Activated CD4-positive, alpha-beta T cell treated with anti-CD3 and anti-CD28 coated beads, Interleukin-2, Interleukin-4, amounts not matched to agents 100 ng/mL and 50 ng/mL, durations not matched to agents 16 hours and 8 hours (primary cell): ENCODE data around the gene CLEC4M.
"Not testable (repeated sequence)": the region's sequence is repeated elsewhere in the genome, so short reads cannot be mapped to it uniquely, and the experiment has no call there.

Experiments
- DNase-seq: peaks from one replicate; pipeline ENCODE4 v3.0.0-alpha.2; 2020; ENCODE audit warnings: low spot score

Gene CLEC4M

DNA sequence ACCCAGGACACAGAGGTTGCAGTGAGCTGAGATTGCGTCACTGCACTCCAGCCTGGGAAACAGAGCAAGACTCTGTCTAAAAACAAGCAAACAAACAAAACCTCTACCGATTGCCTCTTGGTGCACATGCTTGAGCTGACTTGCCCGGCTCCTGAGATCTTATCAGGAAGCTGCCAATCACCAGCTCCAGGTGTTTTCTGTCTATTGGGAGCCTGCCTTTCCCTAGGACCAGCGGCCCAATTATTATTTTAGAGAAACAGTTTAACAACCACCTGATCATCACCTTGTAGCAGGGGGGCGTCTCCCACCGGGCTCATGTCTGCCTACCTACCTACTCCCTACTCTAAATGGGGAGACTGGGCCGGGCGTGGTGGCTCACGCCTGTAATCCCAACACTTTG lies 10.8 kb downstream of the CLEC4M start:
- DNase-seq = no peak

DNA sequence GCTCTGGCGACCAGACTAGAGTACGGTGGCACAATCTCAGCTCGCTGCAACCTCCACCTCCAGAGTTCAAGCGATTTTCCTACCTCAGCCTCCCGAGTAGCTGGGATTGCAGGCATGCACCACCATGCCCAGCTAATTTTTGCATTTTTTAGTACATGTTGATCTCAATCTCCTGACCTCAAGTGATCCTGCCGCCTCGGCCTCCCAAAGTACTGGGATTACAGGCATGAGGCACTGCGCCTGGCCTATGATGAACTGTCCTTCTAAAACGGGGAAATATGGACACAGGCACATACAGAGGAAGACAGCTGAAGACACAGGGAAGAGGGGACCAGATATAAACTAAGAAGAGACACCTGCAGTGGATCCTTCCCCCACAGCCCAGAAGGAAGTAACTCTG lies 12.7 kb downstream of the CLEC4M start:
- no peak for DNase-seq

DNA sequence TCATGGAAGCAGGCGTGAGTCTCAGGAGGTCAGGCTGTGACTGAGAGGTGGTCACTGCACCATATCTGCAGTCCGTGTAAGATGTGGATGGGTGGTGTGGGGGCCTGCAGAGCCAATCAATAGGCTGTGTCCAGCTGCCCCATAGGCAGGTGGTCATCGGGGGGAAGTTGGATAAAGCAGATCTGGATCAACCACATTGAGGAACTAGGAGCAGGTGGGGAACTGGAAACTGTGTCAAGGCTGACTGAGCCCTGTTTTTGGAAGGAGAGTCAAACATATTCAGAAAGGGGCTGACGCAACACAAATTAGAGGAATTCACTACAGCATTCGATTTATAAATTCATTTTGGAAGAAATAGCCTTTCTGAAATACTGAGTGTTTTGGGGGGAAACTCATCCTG lies 15.0 kb downstream of the CLEC4M start:
- DNase-seq = no peak

DNA sequence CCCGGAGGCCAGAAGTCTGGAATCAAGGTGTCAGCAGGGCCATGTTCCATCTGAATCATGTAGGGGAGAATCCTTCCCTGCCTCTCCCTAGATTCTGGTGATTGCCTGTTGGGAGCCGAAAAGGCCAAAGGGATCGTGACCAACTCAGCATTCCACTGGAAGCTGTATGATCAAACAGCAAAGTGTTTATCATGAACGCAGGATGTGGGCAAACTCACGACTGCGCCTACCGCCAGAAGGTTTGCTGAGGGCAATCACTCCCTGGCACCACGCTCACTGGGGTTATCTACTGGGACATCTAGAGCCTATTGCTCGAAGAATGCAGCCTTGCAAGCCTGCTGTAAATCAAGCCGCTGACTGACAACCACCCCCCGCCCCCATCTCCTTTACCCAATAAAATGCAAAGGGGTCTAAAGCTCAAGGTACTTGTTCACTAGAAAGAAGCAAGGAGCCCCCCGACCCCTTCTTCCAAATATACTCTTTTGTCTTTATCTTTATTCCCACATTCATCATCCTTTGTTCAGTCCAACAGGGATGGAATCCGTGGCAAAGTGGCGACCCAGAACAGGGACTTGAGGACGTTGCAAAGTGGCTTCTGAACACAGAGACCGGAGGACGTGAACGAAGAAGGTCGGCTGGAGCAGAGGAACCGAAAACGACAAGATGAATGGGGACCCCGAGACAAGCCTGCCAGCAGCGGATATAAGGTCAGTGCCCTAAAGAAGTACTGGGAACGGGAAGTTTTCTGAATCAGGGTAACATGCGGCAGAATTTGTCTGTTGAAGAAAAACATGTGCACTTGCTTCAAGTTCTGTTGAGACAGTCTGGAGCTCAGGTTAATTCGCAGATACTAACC lies 16.8 kb downstream of the CLEC4M start:
- DNase-seq = no peak

DNA sequence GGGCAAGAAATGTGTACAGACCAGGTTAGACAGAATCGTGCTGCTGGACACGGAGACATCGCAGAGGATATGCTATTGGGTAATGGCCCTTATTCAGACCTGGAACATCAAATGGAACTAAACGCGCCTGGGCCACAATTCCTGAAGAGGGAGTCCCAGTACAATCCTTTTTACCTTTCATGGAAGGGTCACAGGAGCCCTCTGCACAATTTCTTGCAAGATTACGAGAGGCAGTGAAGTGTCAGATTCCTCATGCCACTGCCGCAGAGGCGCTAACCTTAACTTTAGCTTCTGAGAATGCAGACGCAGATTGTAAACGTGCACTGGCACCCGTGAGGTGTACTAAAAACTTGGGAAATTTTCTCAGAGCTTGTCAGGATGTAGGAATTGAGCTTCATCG lies 18.1 kb downstream of the CLEC4M start:
- DNase-seq = no peak

DNA sequence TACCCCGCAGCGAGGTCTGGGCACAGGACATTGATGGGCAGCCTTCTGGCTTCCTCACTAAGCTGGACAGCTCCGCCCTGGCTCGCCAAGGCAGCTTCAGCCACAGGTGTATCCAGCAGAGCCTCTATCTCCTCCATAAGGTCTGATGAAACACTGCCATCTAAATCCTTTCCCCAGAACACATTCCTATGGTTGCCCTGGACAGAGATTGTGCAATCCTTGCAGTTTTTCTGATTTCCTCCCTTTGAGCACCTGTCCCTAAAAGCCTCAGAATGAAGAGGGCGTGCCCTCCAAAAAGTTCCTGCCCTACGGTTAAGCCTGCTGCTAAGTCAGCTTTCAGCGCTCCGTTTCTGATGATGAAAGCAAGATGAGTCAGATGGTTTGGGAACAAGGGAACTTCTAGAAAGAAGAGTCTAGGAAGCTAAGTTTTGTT lies 21.0 kb downstream of the CLEC4M start:
- no peak for DNase-seq

DNA sequence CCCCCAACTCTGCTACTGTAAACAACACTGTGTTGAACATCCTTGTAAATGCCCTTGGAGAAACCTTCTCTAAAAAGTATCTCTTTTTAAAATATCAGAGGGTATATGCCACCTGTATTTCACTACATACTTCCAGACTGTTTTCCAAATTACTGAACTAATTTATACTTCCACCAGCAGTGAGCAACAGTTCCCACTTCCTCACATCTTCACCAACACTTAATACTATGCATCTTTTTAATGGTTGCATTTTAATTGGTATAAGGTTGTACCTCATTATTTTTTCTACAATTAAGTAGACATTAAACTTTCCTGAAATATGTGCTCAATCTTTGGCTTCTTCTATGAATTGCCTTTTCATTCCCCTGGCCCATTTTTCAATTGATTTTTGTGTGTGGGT lies 21.8 kb downstream of the CLEC4M start:
- no peak for DNase-seq

DNA sequence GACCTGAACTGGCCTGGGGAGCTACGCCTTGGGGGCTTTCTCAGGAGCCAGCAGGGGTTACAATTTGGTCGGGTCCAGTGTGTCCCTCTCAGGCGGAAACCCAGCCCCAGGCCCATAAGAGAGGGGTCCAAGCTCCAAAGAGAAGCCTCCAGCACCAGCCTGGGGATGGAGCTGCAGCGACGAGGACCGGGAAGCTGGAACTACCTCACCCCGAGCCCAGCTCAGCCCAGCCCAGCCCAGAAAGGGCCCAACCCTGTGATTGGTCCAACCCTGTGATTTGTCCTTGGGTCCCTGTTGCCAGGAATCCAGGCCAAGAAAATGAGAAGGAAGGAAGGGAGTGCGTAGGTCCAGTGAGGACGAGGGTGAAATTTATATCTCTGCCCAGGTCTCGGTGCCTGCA lies 24.1 kb downstream of the CLEC4M start:
- no peak for DNase-seq

DNA sequence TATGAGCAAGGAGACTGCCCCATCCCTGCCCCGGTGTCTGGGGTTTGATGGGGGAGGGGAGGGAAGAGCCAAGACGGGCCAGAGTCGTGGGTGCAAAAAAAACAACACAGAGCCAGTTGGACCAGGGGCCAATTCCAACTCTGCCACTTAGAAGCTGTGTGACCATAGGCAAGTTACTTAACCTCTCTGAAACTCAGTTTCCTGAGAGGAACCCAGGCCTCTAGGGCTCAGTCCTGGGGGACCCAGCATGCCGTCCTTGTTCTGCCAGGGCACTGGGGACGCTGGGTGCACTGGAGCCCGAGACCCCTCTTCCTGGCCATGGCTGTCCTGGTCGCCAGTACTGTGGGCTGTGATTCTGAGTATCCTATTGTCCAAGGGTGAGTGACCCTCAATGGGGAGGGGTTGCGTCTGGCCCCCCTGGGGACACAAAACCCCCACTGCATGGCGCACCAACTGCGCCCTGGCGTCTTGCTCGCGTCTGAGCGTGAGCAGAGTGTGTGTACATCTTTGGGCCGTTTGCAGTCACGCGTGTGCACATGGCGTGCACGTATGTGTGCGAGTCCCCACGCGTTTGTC lies 24.6 kb downstream of the CLEC4M start:
- DNase-seq = no peak

DNA sequence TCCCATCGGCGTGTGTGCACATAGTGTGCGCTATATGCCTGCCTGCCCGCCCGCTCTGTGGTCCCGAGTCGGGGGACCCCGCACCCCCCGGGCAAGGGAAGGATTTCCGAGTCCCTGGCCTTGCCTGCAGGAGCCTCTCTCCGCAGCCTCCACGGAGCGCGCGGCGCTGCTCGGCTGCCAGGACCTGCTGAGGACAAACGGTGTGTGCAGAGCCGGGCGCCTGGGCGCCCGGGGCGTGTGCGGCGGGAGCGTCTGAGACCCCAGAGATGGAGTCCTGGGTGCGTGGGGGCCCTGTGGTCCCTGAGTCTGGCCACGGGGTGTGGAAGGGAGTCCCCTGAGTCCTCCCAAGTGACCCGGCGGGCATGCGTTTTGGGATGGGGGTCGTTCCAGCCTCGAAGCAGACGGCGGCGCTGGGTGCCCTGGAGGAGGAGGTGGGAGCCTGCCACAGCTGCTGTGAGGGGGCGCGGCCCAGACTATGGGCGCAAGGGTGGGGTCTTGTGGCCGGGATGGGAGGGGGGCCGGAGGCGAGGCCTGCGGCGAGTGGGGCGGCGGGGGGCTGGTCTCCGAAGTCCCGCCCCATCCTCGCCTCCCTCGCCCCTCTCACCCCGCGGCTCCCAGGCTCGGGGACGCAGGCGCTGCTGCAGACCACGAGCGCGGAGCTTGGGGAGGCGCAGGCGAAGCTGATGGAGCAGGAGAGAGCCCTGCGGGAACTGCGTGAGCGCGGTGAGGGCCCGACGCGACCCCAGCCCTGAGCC lies 25.3 kb downstream of the CLEC4M start:
- no peak for DNase-seq

DNA sequence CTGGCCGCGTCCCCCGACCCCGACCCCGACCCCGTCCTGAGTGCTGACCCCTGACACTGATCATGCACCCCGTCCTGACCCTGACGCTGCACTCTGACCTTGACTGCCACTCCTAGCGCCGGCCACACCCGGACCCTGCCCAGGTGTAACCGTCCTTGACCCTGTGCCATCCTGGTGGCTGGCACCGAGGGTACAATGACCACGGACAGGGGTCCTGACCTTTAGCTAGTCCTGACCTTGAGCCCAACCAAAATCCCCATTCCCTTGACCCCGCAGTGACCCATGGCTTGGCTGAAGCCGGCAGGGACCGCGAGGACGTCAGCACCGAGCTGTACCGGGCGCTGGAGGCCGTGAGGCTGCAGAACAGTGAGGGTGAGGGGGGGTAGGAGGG lies 25.9 kb downstream of the CLEC4M start:
- DNase-seq = no peak

DNA sequence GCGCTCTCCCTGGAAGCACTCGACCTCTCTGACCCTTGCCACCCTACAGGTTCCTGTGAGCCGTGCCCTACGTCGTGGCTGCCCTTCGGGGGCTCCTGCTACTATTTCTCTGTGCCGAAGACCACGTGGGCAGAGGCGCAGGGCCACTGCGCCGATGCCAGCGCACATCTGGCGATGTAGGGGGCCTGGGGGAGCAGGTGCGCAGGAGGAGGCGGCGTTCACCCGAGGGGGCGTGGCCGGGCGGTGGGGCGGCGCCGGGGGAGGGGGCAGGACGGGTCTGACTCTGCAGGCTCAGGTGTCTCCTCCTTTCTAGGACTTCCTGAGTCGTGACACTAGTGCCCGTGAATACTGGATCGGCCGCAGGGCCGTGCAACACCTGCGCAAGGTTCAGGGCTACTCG lies 26.4 kb downstream of the CLEC4M start:
- DNase-seq = no peak

DNA sequence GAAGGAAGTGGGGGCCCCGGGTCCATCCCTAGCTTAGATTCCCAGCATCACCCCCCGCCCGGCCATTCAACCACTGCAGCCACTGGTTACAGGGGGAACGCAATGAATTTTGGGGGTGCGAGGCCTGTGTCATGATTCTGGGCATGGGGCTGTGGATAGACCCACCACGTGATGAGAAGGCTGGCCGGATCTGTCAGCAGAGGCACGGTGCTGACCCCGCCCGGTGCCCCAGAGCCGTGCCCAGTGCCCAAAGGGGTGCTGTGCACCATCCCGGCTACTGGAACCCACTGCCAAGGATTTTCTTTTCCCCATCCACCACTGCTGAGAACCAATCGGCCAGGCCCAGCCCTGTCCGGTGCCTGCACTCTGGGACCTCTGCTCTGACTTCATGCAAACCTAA lies 27.4 kb downstream of the CLEC4M start:
- DNase-seq = no peak

DNA sequence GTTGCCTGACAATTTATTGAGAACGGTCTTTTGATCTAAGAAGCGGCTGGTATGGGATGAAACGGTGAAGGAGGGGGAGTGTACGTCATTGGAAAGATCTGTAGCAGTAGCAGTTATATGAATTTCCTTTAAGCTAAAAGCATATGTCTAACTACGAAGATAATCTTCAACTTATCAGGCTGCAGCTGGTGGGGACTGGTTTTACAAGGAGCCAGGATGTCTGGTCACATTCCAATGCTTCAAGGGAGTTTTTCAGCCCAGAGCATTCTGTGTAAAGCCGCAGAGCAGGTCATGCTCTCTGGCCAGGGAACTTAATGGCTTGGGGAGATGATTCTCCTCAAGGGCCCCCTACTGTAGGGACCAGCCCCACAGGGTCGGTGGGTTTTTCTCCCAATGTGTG lies 29.2 kb downstream of the CLEC4M start:
- no peak for DNase-seq

DNA sequence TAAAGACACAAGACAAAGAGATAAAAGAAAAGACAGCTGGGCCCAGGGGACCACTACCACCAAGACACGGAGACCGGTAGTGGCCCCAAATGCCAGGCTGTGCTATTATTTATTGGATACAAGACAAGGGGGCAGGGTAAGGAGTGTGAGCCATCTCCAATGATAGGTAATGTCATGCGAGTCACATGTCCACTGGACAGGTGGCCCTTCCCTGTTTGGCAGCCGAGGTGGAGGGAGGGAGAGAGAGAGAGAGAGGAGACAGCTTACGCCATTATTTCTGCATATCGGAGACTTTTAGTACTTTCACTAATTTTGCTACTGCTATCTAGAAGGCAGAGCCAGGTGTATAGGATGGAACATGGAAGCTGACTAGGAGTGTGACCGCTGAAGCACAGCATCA lies 29.7 kb downstream of the CLEC4M start:
- DNase-seq = not testable (repeated sequence)

DNA sequence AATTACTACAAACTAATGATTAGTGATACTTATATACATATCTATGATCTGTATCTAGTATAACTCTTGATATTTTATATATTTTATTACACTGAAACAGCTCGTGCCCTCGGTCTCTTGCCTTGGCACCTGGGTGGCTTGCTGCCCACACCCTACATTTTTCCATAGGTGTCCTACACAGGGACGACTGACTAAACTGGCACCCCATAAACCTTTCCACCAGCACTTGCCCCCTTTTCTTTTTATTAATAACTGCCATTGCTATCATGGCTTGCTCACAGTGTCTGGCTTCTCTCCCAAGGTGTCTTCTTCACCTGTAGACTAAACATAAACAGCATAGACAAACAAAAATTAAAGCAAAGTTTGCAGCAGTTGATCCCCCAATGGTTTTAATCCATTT lies 30.4 kb downstream of the CLEC4M start:
- no peak for DNase-seq

DNA sequence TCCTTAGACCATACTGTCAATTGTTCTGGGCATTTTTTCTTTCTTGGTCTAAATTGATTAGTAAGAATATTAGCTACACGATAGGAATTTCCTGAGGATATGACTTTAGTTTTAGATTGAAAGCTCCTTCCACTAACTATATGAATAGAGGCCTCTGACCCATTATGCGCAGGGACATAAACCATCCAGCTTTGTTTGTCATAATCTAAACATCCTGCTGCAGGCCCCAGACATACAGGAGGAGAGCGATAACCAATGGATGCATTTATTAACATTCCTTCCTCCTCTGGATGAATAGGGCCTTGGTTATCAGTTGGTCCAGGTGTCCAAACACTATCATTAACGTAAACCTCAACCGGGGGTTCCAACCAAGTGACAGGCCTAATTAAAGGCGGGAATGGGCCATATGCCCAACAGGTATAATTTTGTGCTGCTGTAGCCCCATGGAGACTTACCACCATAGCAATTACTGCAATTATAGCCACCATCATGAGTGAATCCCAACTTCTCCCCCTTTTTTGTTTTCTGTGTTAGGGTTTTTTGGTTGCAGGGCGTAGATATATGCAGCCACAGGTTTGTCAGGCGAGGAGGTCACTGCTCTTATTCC lies 32.6 kb downstream of the CLEC4M start:
- no peak for DNase-seq

DNA sequence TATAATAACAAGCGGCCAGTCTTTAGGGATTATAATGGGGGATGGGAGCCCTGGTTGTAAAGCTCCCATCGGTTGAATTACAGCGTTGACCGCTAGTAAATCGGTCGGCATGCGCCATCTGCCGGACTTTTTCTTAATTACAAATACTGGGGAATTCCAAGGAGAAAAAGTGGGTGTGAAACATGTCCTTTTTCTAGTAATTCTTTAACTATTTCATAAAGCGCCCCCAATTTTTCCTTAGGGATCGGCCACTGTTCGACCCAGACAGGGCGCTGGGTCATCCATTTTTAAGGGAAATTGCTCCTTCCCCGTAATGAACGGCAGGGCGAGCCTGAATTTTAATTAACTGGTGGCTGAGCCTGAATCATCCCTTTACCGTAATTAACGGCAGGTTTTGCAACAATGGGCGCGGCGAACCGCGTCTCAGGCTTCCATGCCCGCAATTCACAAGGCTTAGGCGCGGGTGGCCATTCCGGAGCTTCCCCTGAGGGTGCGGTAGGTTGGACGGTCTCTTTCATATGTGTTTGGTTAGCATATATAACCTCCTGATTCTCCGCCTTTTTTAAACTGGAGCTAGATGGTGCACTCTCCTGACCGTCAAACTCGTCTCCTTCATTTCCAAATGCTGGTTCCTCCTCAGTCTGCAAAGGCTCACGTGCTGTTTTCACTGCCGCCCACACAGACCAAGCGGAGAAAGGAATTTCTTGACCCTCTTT lies 36.8 kb downstream of the CLEC4M start:
- peak; percentile 70 for DNase-seq

DNA sequence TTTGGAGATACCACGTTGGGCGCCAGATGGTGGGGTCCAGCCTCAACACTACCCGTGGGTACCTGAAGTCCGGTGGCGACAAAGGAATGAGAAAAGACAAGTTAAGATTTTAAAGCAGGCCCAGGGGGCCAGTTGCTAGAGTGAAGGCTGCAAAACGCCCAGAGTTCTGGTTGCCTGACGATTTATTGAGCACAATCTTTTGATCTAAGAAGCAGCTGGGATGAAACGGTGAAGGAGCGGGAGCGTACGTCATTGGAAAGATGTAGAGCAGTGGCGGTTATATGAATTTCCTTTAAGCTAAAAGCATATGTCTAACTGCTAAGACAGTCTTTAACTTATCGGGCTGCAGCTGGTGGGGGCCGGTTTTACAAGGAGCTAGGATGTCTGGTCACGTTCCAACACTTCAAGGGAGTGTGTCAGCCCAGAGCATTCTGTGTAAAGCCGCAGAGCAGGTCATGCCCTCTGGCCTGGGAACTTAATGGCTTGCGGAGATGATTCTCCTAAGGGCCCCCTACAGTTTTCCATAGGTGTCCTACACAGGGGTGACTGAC lies 38.1 kb downstream of the CLEC4M start:
- DNase-seq = no peak

DNA sequence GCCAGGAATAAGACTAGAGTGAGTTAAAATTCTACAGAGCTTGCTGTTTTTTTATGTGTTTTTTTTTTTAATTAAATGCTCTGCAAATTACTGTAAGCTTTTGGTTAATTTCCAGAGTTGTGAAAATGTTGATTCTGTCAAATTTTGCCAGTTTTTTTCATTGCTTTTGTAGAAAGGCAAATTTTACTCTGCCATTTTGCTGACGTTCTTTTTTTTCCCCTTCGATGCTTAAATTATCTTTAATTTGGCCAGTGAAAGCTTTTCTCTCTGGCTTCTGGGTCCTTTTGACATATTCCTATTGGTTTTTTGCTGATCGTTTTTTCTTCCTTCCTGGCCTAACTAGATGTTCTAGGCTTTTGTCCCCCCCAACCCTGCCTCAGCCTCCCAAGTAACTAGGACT lies 43.2 kb downstream of the CLEC4M start:
- no peak for DNase-seq

DNA sequence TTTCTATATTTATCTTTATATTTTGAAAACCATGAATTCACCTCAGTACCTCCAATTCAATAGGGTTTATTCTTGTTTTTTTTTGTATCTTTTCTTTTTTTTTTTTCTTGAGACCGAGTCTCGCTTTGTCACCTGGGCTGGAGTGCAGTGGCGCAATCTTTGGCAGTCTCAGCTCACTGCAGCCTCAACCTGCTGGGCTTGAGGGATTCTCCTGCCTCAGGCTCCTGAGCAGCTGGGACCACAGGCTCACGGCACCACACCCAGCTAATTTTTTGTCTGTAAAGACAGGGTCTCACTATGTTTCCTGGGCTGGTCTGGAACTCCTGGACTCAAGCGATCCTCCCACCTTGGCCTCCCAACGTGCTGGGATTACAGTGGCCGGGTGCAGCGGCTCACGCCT lies 43.8 kb downstream of the CLEC4M start:
- DNase-seq = no peak

DNA sequence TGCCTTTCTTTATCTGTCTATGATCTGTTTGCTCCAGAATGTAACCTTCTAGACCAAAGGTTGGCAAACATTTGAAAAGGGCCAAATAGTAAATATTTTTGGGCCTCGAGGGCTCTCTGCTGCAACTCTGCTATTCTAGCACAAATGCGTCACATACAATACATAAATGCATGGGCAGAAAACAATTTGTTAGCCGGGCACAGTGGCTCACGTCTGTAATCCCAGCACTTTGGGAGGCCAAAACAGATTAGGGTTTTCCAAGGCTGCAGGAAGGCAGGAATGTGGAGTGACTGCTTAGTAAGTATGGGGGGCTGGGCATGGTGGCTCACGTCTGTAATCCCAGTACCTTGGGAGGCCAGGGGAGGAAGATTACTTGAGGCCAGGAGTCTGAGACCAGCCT lies 45.1 kb downstream of the CLEC4M start:
- no peak for DNase-seq
